Stimulated activated CD4-positive, alpha-beta T cell treated with anti-CD3 and anti-CD28 coated beads, TNF-alpha, amount 100 ng/mL, for 4 hours (primary cell): ENCODE measurements around the gene ABCA12.

Experiments
- DNase-seq, 3 experiments: peaks; one replicate each; pipeline ENCODE4 v3.0.0-alpha.2; 2020; ENCODE audit warnings: low read depth in 3 of 3

The ABCA12 gene

DNA sequence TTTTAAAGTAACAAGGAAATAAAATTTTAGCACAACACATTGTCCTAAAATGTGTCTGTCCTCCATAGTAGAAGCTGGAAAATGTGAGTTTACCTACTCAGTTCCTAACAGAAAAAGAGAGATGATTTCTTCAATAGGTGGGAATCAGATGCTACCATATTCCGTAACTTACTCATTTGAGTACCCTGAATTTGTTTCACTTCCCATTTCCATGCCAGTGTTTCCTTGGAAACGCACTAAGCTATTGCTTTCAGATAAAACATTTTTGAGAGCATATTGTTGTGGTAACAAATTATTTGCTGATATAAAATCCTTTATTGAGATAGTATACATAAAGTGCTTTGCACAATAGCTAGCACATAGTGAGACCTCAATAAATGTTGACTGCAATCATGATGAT is 191.5 kb downstream of the ABCA12 start:
- no peak for DNase-seq

DNA sequence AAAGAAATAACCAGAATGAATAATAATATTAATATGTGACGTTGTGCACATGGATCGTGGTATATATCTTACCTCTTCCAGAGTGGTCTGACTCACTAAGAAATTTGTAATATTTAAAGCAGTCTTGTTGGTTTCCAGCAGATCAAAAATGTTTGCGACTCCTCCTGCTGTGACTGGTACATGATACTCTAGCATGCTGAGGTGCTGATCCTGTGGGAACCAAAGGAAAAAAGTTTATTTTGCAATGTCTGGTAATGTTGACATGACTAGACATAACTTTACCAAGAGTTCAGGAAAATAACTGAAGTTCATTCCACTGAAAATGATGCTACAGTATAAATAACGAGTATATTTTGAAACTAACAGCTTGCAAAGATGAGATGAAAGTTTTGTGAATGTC is 204.4 kb downstream of the ABCA12 start:
- DNase-seq = no peak

GRCh38 chr2:214904634-214905033 is 233.8 kb downstream of the ABCA12 start:
- DNase-seq = no peak

DNA sequence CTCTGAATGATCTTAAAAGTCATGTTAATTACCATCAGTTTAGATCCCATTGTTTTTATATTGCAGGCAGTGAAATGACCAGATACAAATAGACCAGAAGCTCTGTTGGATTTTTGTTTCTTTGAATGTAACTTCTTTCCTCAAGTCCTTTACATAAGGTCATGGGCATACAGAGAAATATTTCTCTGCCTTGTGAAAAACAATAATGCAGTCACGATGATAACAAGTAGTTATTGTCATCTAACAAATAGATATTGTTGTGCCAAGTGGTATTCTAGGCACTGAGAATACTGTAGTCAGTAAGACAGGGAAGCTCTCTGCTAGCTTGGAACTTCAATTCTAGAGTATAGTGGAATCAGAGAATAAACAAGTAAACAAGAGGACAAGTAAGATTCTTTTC is 234.2 kb downstream of the ABCA12 start:
- no peak for DNase-seq

DNA sequence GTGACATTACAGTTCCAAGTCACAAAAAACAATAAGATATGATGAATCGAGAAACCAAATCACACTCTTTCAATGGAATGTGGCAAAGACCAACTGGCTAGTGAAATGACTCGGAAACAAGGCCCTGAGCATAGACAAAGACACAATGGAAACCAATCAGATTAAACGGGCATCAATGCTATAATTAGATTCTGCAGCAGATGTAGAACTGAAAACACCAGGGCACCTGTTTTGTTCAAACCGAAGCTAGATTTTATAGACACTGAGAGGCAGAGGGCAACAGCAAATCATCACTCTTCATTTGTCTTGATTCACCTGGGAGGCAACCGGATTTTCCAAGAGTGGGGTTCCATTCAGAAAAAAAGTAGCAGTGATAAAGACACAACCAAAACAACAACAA is 236.1 kb downstream of the ABCA12 start:
- DNase-seq = no peak

DNA sequence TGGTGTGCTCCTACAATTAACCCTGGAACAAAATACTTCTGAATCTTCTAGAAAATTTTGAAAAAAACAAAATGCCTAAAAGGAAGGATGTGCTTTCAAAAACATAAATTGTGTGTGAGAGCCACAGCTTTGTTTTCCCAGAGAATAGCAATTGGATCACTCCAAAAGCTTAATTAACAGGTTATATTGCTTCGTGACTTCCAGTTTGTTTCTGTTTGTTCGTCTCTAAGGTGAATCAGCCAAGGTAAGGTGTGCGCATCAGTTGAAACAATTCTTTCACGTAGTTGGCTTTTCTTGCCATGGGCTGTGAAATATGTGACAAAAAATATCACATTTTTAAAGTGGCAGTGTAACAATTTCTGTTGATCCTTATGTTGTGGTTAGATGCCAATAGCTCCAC is 238.7 kb downstream of the ABCA12 start:
- DNase-seq = no peak

DNA sequence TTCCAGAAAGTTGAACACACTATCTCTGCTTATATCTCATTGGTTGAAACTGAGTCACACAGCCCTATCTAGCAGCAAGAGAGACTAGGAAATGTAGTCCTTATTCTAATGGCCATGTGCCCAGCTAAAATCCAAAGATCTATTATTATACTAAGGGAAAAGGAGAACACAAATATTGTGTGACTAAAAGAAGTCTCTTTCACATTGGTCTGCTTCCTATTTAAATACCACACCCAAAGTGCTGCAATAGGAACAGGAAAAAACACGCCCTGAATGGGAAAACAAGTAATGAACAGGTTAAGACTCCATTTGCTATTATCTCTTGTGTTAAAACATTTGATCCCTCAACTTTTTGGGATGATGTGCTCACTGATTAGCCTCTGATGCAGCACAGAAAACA is 242.2 kb downstream of the ABCA12 start:
- DNase-seq = no peak

DNA sequence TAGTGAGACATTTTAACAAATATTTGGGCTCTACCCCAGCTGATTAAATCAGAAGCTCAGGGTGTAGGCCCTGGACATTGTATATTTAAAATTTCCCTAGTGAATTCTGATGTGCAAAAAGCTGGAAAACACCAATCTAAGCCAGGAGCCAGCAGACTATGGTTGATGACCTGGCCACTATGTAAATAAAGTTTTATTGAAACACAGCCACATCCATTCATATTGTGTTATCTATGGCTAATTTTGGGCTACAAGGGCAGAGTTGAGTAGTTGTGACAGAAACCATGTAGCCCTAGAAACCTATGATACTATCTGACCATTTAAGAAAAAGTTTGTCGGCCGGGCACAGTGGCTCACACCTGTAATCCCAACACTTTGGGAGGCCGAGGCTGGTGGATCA is 243.0 kb downstream of the ABCA12 start:
- DNase-seq = no peak

GRCh38 chr2:214889301-214889700 is 249.1 kb downstream of the ABCA12 start:
- DNase-seq = no peak

- no peak for DNase-seq
These were observed 256.7 kb downstream of the ABCA12 start for GRCh38 chr2:214881647-214882202.
